ENCODE measurements around the gene CNTN1.

DNA sequence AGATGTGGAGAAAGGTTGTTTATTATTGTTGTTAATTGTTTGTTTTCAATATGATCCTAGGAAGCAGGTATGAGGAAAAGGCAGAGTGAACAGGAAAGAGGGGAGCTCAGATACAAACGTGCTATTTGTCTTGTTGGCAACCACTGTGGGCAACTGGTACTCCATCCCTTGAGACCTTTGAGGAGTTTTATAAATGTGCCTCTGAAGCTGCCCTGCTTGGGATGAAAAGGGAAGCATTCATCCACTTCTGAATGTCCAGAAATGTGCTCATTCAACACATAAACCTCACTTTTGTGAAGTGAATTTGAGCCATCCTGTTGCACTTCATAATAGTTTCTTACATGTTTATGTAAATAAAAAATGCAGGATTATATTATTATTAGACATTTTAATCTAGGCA is 331.6 kb downstream of the CNTN1 start:
- TF ChIP-seq POLR2A (IDR thresholded peaks at IDR 0.05; ENCODE audit: borderline replicate concordance, extremely low read depth, insufficient read depth, insufficient read length) = no peak
- no peak for TF ChIP-seq POLR2AphosphoS5 (IDR thresholded peaks at IDR 0.05; ENCODE audit: low read depth, low read length)
- TF ChIP-seq, protein P1, sequence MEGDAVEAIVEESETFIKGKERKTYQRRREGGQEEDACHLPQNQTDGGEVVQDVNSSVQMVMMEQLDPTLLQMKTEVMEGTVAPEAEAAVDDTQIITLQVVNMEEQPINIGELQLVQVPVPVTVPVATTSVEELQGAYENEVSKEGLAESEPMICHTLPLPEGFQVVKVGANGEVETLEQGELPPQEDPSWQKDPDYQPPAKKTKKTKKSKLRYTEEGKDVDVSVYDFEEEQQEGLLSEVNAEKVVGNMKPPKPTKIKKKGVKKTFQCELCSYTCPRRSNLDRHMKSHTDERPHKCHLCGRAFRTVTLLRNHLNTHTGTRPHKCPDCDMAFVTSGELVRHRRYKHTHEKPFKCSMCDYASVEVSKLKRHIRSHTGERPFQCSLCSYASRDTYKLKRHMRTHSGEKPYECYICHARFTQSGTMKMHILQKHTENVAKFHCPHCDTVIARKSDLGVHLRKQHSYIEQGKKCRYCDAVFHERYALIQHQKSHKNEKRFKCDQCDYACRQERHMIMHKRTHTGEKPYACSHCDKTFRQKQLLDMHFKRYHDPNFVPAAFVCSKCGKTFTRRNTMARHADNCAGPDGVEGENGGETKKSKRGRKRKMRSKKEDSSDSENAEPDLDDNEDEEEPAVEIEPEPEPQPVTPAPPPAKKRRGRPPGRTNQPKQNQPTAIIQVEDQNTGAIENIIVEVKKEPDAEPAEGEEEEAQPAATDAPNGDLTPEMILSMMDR (IDR thresholded peaks at IDR 0.05 in 2 of 3, conservative IDR thresholded peaks at IDR 0.05 in 1 of 3; ENCODE audit: borderline replicate concordance in 1 of 3, insufficient read depth in 1 of 3, low read depth in 2 of 3, low read length in 2 of 3) = no peak
- TF ChIP-seq EZH2 (IDR thresholded peaks at IDR 0.05) = no peak
- TF ChIP-seq, protein P2, sequence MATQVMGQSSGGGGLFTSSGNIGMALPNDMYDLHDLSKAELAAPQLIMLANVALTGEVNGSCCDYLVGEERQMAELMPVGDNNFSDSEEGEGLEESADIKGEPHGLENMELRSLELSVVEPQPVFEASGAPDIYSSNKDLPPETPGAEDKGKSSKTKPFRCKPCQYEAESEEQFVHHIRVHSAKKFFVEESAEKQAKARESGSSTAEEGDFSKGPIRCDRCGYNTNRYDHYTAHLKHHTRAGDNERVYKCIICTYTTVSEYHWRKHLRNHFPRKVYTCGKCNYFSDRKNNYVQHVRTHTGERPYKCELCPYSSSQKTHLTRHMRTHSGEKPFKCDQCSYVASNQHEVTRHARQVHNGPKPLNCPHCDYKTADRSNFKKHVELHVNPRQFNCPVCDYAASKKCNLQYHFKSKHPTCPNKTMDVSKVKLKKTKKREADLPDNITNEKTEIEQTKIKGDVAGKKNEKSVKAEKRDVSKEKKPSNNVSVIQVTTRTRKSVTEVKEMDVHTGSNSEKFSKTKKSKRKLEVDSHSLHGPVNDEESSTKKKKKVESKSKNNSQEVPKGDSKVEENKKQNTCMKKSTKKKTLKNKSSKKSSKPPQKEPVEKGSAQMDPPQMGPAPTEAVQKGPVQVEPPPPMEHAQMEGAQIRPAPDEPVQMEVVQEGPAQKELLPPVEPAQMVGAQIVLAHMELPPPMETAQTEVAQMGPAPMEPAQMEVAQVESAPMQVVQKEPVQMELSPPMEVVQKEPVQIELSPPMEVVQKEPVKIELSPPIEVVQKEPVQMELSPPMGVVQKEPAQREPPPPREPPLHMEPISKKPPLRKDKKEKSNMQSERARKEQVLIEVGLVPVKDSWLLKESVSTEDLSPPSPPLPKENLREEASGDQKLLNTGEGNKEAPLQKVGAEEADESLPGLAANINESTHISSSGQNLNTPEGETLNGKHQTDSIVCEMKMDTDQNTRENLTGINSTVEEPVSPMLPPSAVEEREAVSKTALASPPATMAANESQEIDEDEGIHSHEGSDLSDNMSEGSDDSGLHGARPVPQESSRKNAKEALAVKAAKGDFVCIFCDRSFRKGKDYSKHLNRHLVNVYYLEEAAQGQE (IDR thresholded peaks at IDR 0.05; ENCODE audit: low read depth) = no peak
- TF ChIP-seq, protein P3, sequence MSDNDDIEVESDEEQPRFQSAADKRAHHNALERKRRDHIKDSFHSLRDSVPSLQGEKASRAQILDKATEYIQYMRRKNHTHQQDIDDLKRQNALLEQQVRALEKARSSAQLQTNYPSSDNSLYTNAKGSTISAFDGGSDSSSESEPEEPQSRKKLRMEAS (IDR thresholded peaks at IDR 0.05) = no peak
- no peak for TF ChIP-seq EGR1 (IDR thresholded peaks at IDR 0.05; ENCODE audit: low read depth)
- TF ChIP-seq ZNF274 (IDR thresholded peaks at IDR 0.05; ENCODE audit: low read depth, low read length) = no peak
- TF ChIP-seq, protein P4, sequence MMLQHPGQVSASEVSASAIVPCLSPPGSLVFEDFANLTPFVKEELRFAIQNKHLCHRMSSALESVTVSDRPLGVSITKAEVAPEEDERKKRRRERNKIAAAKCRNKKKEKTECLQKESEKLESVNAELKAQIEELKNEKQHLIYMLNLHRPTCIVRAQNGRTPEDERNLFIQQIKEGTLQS (IDR thresholded peaks at IDR 0.05) = no peak
- TF ChIP-seq CEBPB (IDR thresholded peaks at IDR 0.05; ENCODE audit: low read depth) = no peak
- TF ChIP-seq YY1 (IDR thresholded peaks at IDR 0.05; ENCODE audit: extremely low read depth, insufficient replicate concordance, low read depth, low read length) = no peak
- no peak for TF ChIP-seq SIN3A (IDR thresholded peaks at IDR 0.05; ENCODE audit: low read depth)

Measured in HCT116 (cell line).